SK-N-SH (cell line): ENCODE measurements around the gene MGME1. TPM values are rescaled to one million over a fixed set of nuclear protein-coding genes. Genes with fewer than 3 reads are reported as not detected.

Experiments
- CTCF ChIA-PET: fragments of 300-600, 350-600 bp; formaldehyde crosslinking; extraction: SDS; loops from one replicate; lab custom pipeline; 2021; lab: Yijun Ruan, JAX
- POLR2A ChIA-PET: fragments of 350-600 bp; sonication (Branson Sonifier 250); formaldehyde crosslinking; extraction: SDS; loops from one replicate; lab custom pipeline; 2020; ENCODE audit warnings: antibody characterized with exemption, inconsistent platforms; lab: Yijun Ruan, JAX
- DNase-seq: peaks from one replicate; pipeline ENCODE4 v3.0.0; 2012
- H2AFZ ChIP-seq: fragments of 200-600 bp; sonication (generic); 2 replicates; pipeline ENCODE4 v1.8.1; 2016; ENCODE audit warnings: antibody characterized with exemption, mild to moderate bottlenecking, low read depth
- H3F3A ChIP-seq: fragments of 200-600 bp; sonication (generic); replicated peaks from 2 replicates; pipeline ENCODE3; 2016; ENCODE audit warnings: antibody characterized with exemption, mild to moderate bottlenecking; ENCODE audit not compliant: insufficient read depth
- H3K27ac ChIP-seq, 2 experiments: fragments of 200-500 bp in 1 of 2; fragments of 200-600 bp in 1 of 2; sonication (Bioruptor generic) in 1 of 2; sonication (generic), shearing (Covaris generic) in 1 of 2; 2 replicates each; pipeline versions ENCODE4 v1.5.1 to v1.6.1; 2014 to 2016; ENCODE audit warnings: low read depth in 2 of 2, inconsistent platforms in 1 of 2, low read length in 1 of 2, mild to moderate bottlenecking in 1 of 2, mixed read lengths in 1 of 2
- H3K27me3 ChIP-seq: fragments of 200-600 bp; sonication (generic), shearing (Covaris generic); 2 replicates; pipeline ENCODE4 v1.6.1; 2016; ENCODE audit warnings: mixed run types; ENCODE audit not compliant: insufficient read depth
- H3K36me3 ChIP-seq, 2 experiments: fragments of 200-500 bp in 1 of 2; fragments of 200-600 bp in 1 of 2; sonication (Bioruptor generic) in 1 of 2; sonication (generic) in 1 of 2; replicated peaks in 1 of 2; 2 replicates each; pipeline versions ENCODE3 to v1.5.1; 2014 to 2016; ENCODE audit warnings: low read length in 1 of 2, mild to moderate bottlenecking in 1 of 2; ENCODE audit not compliant: insufficient read depth in 2 of 2, control insufficient read depth in 1 of 2
- H3K4me1 ChIP-seq, 2 experiments: fragments of 200-500 bp in 1 of 2; fragments of 200-600 bp in 1 of 2; sonication (Bioruptor generic) in 1 of 2; sonication (generic), shearing (Covaris generic) in 1 of 2; 2 replicates each; pipeline versions ENCODE4 v1.5.1 to v1.6.1; 2014 to 2016; ENCODE audit warnings: low read depth in 1 of 2, low read length in 1 of 2, mixed run types in 1 of 2; ENCODE audit not compliant: insufficient read depth in 2 of 2, control insufficient read depth in 1 of 2
- H3K4me2 ChIP-seq: fragments of 200-600 bp; sonication (generic), shearing (Covaris generic); 2 replicates; pipeline ENCODE4 v1.6.1; 2017; ENCODE audit warnings: mixed run types
- H3K4me3 ChIP-seq, 2 experiments: fragments of 200-500 bp in 1 of 2; fragments of 200-600 bp in 1 of 2; sonication (Bioruptor generic) in 1 of 2; sonication (generic), shearing (Covaris generic) in 1 of 2; 2 replicates each; pipeline versions ENCODE4 v1.5.1 to v1.8.1; 2014 to 2016; ENCODE audit warnings: low read depth in 2 of 2, inconsistent platforms in 1 of 2, low read length in 1 of 2, mild to moderate bottlenecking in 1 of 2, mixed read lengths in 1 of 2, moderate library complexity in 1 of 2
- H3K79me2 ChIP-seq: fragments of 200-600 bp; sonication (generic); 2 replicates; pipeline ENCODE4 v1.8.1; 2017; ENCODE audit warnings: mild to moderate bottlenecking; ENCODE audit not compliant: insufficient read depth
- H3K9ac ChIP-seq: fragments of 200-600 bp; sonication (generic); 2 replicates; pipeline ENCODE4 v1.6.1; 2017; ENCODE audit warnings: mixed run types
- H3K9me2 ChIP-seq: fragments of 200-600 bp; sonication (generic); 2 replicates; pipeline ENCODE4 v1.6.1; 2017; ENCODE audit warnings: mixed run types
- H3K9me3 ChIP-seq: fragments of 200-600 bp; sonication (generic); 2 replicates; pipeline ENCODE4 v1.6.1; 2017; ENCODE audit warnings: mixed run types, mild to moderate bottlenecking, moderate library complexity
- H4K20me1 ChIP-seq: fragments of 200-600 bp; sonication (generic); 2 replicates; pipeline ENCODE4 v1.6.1; 2017; ENCODE audit warnings: mild to moderate bottlenecking, mixed run types; ENCODE audit not compliant: insufficient read depth
- CHD2 ChIP-seq: fragments of 150-350 bp; IDR thresholded peaks from 2 replicates; pipeline ENCODE4 v1.6.1; 2018; ENCODE audit warnings: low read length; ENCODE audit not compliant: partially characterized antibody
- ELF1 ChIP-seq: IDR thresholded peaks from 2 replicates; pipeline ENCODE4 v1.4.0; 2012
- EZH2phosphoT487 ChIP-seq: fragments of 200-600 bp; sonication (generic); IDR thresholded peaks from 2 replicates; pipeline ENCODE4 v1.6.1; 2017; ENCODE audit warnings: low read depth, mixed run types, mild to moderate bottlenecking, antibody characterized with exemption, moderate library complexity, borderline replicate concordance
- FOXJ3 ChIP-seq: sonication (generic); formaldehyde crosslinking; IDR thresholded peaks from 2 replicates; pipeline ENCODE4 v1.5.1; 2020; ENCODE audit warnings: mild to moderate bottlenecking, missing genetic modification reagents
- GATA2 ChIP-seq: sonication (generic); formaldehyde crosslinking; IDR thresholded peaks from 2 replicates; pipeline ENCODE4 v1.5.0; 2020; ENCODE audit warnings: mild to moderate bottlenecking, missing genetic modification reagents
- NFIC ChIP-seq: IDR thresholded peaks from 2 replicates; pipeline ENCODE4 v1.4.0; 2012; ENCODE audit warnings: borderline replicate concordance
- NRF1 ChIP-seq: IDR thresholded peaks from 2 replicates; pipeline ENCODE4 v1.6.1; 2012; ENCODE audit warnings: low read depth, mild to moderate bottlenecking, low read length
- PBX3 ChIP-seq: IDR thresholded peaks from 2 replicates; pipeline ENCODE4; 2012
- POLR2AphosphoS5 ChIP-seq: IDR thresholded peaks from 2 replicates; pipeline ENCODE4 v1.6.1; 2012; ENCODE audit warnings: low read depth, low read length
- RAD21 ChIP-seq: IDR thresholded peaks from 2 replicates; pipeline ENCODE4 v1.6.1; 2012; ENCODE audit warnings: mild to moderate bottlenecking, low read length
- RCOR1 ChIP-seq: fragments of 150-350 bp; IDR thresholded peaks from 2 replicates; pipeline ENCODE4 v1.6.1; 2017; ENCODE audit warnings: antibody characterized with exemption, low read length
- RFX5 ChIP-seq: IDR thresholded peaks from 2 replicates; pipeline ENCODE4 v1.6.1; 2012; ENCODE audit warnings: mild to moderate bottlenecking, improper control_type of control experiment, low read length
- TCF12 ChIP-seq: IDR thresholded peaks from 2 replicates; pipeline ENCODE4 v1.4.0; 2012
- YY1 ChIP-seq: IDR thresholded peaks from 2 replicates; pipeline ENCODE4 v1.4.0; 2012; ENCODE audit warnings: low read depth, mild to moderate bottlenecking
- WGBS: methylation state at CpG from one replicate; pipeline ENCODE4 v1.1.6; 2017; ENCODE audit warnings: low lambda C conversion rate; 5-methylcytosine and 5-hydroxymethylcytosine counted together
- polyA plus RNA-seq, 3 experiments: library from polyadenylated mRNA; depleted of rRNA; stranded (reverse); fragments of >200 nt; gene quantifications; 2 replicates each; pipeline ENCODE4 v1.2.3, GENCODE V29; 2012
- TF ChIP-seq, protein P1 (sequence below): IDR thresholded peaks from 2 replicates; pipeline ENCODE4 v1.6.1; 2012; ENCODE audit warnings: mild to moderate bottlenecking, low read depth, low read length, moderate library complexity
- TF ChIP-seq, protein P2 (sequence below): fragments of 150-350 bp; IDR thresholded peaks from 2 replicates; pipeline ENCODE4 v1.6.1; 2016; ENCODE audit warnings: mild to moderate bottlenecking, low read depth, low read length
- TF ChIP-seq, protein P3 (sequence below): fragments of 200-600 bp; sonication (generic); IDR thresholded peaks from 2 replicates; pipeline ENCODE4 v1.6.1; 2017; ENCODE audit warnings: antibody characterized with exemption, mild to moderate bottlenecking, moderate library complexity

Gene MGME1
- polyA plus RNA-seq, 1 of the 3 experiments (the other 2 are of a cell fraction) = 7.9 TPM

DNA sequence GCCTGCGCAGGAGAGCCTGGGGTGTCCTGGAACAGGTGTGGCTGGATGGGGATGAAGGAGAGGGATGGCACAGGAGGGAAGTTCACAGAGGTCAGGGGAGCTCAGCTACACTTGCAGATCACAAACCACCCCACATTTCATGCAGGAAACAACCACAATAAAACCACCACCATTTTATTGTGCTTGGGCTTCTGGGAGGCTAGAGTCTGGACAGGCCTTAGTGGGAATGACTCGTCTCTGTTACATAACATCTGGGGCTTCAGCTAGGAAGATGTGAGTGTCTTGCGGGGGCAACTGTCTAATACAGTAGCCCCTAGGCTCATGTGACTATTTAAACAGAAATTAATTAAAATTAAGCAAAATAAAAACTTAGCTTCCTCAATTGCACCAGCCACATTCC lies 33.6 kb upstream of the MGME1 start:
- no peaks in the 10 kb centered on the region for H4K20me1 ChIP-seq
- H2AFZ ChIP-seq = no peak overlapping the region
- POLR2A ChIA-PET = no interaction called here
- H3K9ac ChIP-seq = no peak overlapping the region
- peaks cover 0 to 11% of the 10 kb centered on the region in 2 experiments; a peak in 1 of 4 replicates for H3K4me1 ChIP-seq
- CTCF ChIA-PET = interaction anchor here (0.7 to 7.0 kb wide), 6 partner anchors 40 to 430 kb away, joined by 3 to 75 read pairs (median 3); partner anchors contain the start of gene RRBP1
- no peaks in the 10 kb centered on the region for H3K9me3 ChIP-seq
- H3F3A ChIP-seq = peaks cover 3% of the 10 kb centered on the region
- no peak overlapping the region for H3K4me2 ChIP-seq
- no peak overlapping the region for H3K27ac ChIP-seq
- no peak overlapping the region for H3K4me3 ChIP-seq
- H3K9me2 ChIP-seq = no peaks in the 10 kb centered on the region
- no peak for DNase-seq
- H3K27me3 ChIP-seq = no peaks in the 10 kb centered on the region
- TF ChIP-seq, protein P1, sequence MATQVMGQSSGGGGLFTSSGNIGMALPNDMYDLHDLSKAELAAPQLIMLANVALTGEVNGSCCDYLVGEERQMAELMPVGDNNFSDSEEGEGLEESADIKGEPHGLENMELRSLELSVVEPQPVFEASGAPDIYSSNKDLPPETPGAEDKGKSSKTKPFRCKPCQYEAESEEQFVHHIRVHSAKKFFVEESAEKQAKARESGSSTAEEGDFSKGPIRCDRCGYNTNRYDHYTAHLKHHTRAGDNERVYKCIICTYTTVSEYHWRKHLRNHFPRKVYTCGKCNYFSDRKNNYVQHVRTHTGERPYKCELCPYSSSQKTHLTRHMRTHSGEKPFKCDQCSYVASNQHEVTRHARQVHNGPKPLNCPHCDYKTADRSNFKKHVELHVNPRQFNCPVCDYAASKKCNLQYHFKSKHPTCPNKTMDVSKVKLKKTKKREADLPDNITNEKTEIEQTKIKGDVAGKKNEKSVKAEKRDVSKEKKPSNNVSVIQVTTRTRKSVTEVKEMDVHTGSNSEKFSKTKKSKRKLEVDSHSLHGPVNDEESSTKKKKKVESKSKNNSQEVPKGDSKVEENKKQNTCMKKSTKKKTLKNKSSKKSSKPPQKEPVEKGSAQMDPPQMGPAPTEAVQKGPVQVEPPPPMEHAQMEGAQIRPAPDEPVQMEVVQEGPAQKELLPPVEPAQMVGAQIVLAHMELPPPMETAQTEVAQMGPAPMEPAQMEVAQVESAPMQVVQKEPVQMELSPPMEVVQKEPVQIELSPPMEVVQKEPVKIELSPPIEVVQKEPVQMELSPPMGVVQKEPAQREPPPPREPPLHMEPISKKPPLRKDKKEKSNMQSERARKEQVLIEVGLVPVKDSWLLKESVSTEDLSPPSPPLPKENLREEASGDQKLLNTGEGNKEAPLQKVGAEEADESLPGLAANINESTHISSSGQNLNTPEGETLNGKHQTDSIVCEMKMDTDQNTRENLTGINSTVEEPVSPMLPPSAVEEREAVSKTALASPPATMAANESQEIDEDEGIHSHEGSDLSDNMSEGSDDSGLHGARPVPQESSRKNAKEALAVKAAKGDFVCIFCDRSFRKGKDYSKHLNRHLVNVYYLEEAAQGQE = no peak
- TF ChIP-seq CHD2 (no peak), ELF1 (no peak), EZH2phosphoT487 (no peak), PBX3 (no peak), NFIC (no peak), FOXJ3 (CRISPR knock-in tag) (no peak), RAD21 (no peak), RCOR1 (no peak), POLR2AphosphoS5 (no peak), YY1 (no peak), TCF12 (no peak), NRF1 (no peak), RFX5 (no peak), GATA2 (CRISPR knock-in tag) (no peak)
- TF ChIP-seq, protein P2, sequence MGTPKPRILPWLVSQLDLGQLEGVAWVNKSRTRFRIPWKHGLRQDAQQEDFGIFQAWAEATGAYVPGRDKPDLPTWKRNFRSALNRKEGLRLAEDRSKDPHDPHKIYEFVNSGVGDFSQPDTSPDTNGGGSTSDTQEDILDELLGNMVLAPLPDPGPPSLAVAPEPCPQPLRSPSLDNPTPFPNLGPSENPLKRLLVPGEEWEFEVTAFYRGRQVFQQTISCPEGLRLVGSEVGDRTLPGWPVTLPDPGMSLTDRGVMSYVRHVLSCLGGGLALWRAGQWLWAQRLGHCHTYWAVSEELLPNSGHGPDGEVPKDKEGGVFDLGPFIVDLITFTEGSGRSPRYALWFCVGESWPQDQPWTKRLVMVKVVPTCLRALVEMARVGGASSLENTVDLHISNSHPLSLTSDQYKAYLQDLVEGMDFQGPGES = no peak
- TF ChIP-seq, protein P3, sequence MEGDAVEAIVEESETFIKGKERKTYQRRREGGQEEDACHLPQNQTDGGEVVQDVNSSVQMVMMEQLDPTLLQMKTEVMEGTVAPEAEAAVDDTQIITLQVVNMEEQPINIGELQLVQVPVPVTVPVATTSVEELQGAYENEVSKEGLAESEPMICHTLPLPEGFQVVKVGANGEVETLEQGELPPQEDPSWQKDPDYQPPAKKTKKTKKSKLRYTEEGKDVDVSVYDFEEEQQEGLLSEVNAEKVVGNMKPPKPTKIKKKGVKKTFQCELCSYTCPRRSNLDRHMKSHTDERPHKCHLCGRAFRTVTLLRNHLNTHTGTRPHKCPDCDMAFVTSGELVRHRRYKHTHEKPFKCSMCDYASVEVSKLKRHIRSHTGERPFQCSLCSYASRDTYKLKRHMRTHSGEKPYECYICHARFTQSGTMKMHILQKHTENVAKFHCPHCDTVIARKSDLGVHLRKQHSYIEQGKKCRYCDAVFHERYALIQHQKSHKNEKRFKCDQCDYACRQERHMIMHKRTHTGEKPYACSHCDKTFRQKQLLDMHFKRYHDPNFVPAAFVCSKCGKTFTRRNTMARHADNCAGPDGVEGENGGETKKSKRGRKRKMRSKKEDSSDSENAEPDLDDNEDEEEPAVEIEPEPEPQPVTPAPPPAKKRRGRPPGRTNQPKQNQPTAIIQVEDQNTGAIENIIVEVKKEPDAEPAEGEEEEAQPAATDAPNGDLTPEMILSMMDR = no peak
- WGBS = 86% methylated on average over 3 of the region's 3 CpGs
- peaks cover 0 to under 1% of the 10 kb centered on the region in 2 experiments for H3K36me3 ChIP-seq
- no peaks in the 10 kb centered on the region for H3K79me2 ChIP-seq
